Tibial nerve (tissue), 4 donors: ENCODE results near the gene ZSCAN32.

ENCODE experiments used
- CTCF ChIP-seq, 5 experiments: fragments of 200-600 bp in 3 of 5; fragments of 450-650 bp in 2 of 5; sonication (generic) in 3 of 5; IDR thresholded peaks; one replicate each; pipeline ENCODE4 v1.5.1; 2016 to 2019; ENCODE audit warnings: antibody characterized with exemption in 5 of 5, mild to moderate bottlenecking in 3 of 5, moderate library complexity in 2 of 5
- EP300 ChIP-seq, 2 donors: sonication (generic); formaldehyde crosslinking; IDR thresholded peaks; one replicate each; pipeline ENCODE4 v1.6.1; 2017; ENCODE audit warnings: antibody characterized with exemption in 2 of 2, mild to moderate bottlenecking in 1 of 2
- POLR2A ChIP-seq, 2 donors: fragments of 450-650 bp; IDR thresholded peaks; one replicate each; pipeline ENCODE4 v1.6.1; 2017; ENCODE audit warnings: antibody characterized with exemption in 2 of 2, mild to moderate bottlenecking in 2 of 2, moderate library complexity in 2 of 2

GRCh38 chr16:3439637-3440036 lies 38.8 kb upstream of the ZSCAN32 start:
- TF ChIP-seq EP300 (IDR thresholded peaks at IDR 0.05) (no peak), POLR2A (IDR thresholded peaks at IDR 0.05) (no peak), CTCF (IDR thresholded peaks at IDR 0.05) (no peak)
